Ovary (tissue), 9 donors: ENCODE data around the gene ZNF845. TPM values are rescaled to one million over a fixed set of nuclear protein-coding genes. Genes with fewer than 3 reads are reported as not detected.
"Not testable (repeated sequence)": the region's sequence is repeated elsewhere in the genome, so short reads cannot be mapped to it uniquely, and the experiment has no call there.

Source experiments
- DNase-seq, 5 donors: peaks; one replicate each; pipeline ENCODE4 v3.0.0-alpha.2; 2019 to 2020
- H3K27ac ChIP-seq, 2 donors: fragments of 200-600 bp; one replicate each; pipeline versions ENCODE4 v1.5.1 to v1.8.0; 2019 to 2022
- H3K27me3 ChIP-seq: fragments of 200-600 bp; one replicate; pipeline ENCODE4 v1.8.0; 2022
- H3K36me3 ChIP-seq: fragments of 200-600 bp; sonication (generic); one replicate; pipeline ENCODE4 v1.5.1; 2019
- H3K4me1 ChIP-seq: one replicate; pipeline ENCODE4 v1.8.1; 2013; ENCODE audit warnings: mild to moderate bottlenecking, moderate library complexity; ENCODE audit not compliant: insufficient read depth
- H3K4me3 ChIP-seq: fragments of 200-600 bp; sonication (generic); one replicate; pipeline ENCODE4 v1.5.1; 2017
- H3K9me3 ChIP-seq, 2 donors: fragments of 200-600 bp in 1 of 2; sonication (generic) in 1 of 2; one replicate each; pipeline versions ENCODE4 v1.5.1 to v1.8.1; 2013 to 2019; ENCODE audit warnings: mild to moderate bottlenecking in 1 of 2, moderate library complexity in 1 of 2
- CTCF ChIP-seq, 3 donors: fragments of 450-650 bp in 2 of 3; fragments of 200-600 bp in 1 of 3; IDR thresholded peaks; one replicate each; pipeline versions ENCODE4 v1.5.1 to v1.8.0; 2016 to 2022; ENCODE audit warnings: antibody characterized with exemption in 3 of 3, mild to moderate bottlenecking in 1 of 3
- EP300 ChIP-seq: sonication (generic); formaldehyde crosslinking; IDR thresholded peaks from one replicate; pipeline ENCODE4 v1.6.1; 2017; ENCODE audit warnings: antibody characterized with exemption
- POLR2A ChIP-seq: fragments of 450-650 bp; IDR thresholded peaks from one replicate; pipeline ENCODE4 v1.6.1; 2017; ENCODE audit warnings: antibody characterized with exemption, mild to moderate bottlenecking, moderate library complexity
- WGBS, 3 donors: extraction: QIAGEN DNeasy Blood & Tissue Kit in 1 of 3; methylation state at CpG; one replicate each; pipeline versions ENCODE4 v1.1.5 to v1.1.7; 2013 to 2017; 5-methylcytosine and 5-hydroxymethylcytosine counted together
- intact Hi-C, 4 donors: fragments of 100-400 bp; cut with DNase I; formaldehyde crosslinking; loops; one replicate each; pipeline versions ENCODE4 v1.11.0 to v1.15.1; 2022 to 2023
- polyA plus RNA-seq, 2 donors: library from polyadenylated mRNA; stranded (reverse); fragments of 200-250 nt in 1 of 2; fragments of 350-450 nt in 1 of 2; fragmentation: Illumina TruSeq in 1 of 2; extraction: RNeasy Lipid Tissue Mini Kit (QIAGEN cat#74804) in 1 of 2; gene quantifications; one replicate each; pipeline ENCODE4 v1.2.3, GENCODE V29; 2013 to 2014
- total RNA-seq, 7 donors: library from RNA; depleted of rRNA in 2 of 7; stranded (reverse); fragments of >200 nt in 2 of 7; fragmentation: NEBNext Ultra II Directional in 3 of 7; extraction: Animal tissue kit (Norgen Biotek cat#: 25700) in 3 of 7; gene quantifications; one replicate each; pipeline versions ENCODE4 v1.1.0 to v1.2.4, GENCODE V29; 2016 to 2023
- donor health status: DM: no; HTN: no; CAD: no; lungs with moderate emphysema.
- donor health status: DM: no; HTN: no; CAD: no.
- donor health status: Bipolar disorder and iron deficiency.
- donor health status: DM: yes; HTN: yes; CAD: no.
- donor health status: DM: no; HTN: no; CAD: no.
- donor health status: DM: yes; HTN: yes; CAD: no.

Gene ZNF845
- total and polyA plus RNA-seq, 9 donors: 3.1 to 8.2 (median 6.1) TPM

DNA sequence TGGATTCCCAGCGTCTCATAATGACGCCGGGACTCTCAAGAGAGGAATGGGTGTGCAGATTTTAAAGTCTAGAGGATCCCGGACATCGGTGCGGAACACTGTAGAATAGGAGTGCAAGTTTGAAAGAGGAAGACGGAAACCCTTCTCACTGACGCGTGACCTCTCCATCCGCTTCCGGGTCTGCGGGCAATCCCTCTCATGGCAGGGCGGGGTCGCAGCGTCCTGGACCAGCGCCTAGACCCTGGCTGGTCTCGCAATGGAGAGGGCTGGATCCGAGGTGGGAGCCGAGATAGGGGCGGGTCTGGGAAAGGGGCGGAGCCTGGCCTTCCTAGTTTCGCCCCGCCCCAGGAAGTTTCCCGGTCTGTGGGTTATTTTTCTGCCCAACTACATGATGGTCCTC lies 4.6 kb upstream of the ZNF845 start:
- peaks cover 0 to 7% of the 10 kb centered on the region in 2 donors for H3K9me3 ChIP-seq
- peak; percentile 73 to 88 (median 84) for DNase-seq
- H3K27me3 ChIP-seq: no peaks in the 10 kb centered on the region
- H3K4me3 ChIP-seq: no peak overlapping the region
- no peaks in the 10 kb centered on the region for H3K36me3 ChIP-seq
- TF ChIP-seq POLR2A (no peak), CTCF (IDR thresholded peaks at IDR 0.05) (no peak)
- H3K27ac ChIP-seq: no peak overlapping the region
- H3K4me1 ChIP-seq: no peaks in the 10 kb centered on the region
- intact Hi-C loops: no loop called here
- WGBS, 3 donors: 15 to 27% (median 18%) methylated on average over 24 of the region's 24 CpGs

DNA sequence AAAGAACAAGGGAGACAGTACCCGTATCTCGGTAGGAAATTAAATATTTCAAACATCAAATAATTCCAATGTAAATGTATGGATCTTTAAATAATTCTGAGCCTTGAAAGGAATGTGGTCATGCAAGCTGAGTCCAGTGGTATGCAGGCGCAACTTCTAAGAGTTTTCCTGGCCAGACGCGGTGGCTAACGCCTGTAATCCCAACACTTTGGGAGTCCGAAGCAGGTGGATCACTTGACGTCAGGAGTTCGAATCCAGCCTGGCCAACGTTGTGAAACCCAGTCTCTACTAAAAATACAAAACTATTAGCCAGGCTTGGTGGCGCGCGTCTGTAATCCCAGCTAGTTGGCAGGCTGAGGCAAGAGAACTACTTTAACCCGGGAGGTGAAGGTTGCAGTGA lies 1.1 kb upstream of the ZNF845 start:
- intact Hi-C loops: no loop called here
- H3K27ac ChIP-seq: no peak overlapping the region
- H3K27me3 ChIP-seq: no peaks in the 10 kb centered on the region
- TF ChIP-seq POLR2A: no peak
- no peak for TF ChIP-seq CTCF (IDR thresholded peaks at IDR 0.05)
- TF ChIP-seq EP300: no peak
- peak in 1 of 5 donors; percentile 25 for DNase-seq
- H3K4me1 ChIP-seq: peaks cover 3% of the 10 kb centered on the region
- no peaks in the 10 kb centered on the region for H3K9me3 ChIP-seq
- peak overlapping the region; percentile 78 for H3K4me3 ChIP-seq
- no peaks in the 10 kb centered on the region for H3K36me3 ChIP-seq
- WGBS, 3 donors: 27 to 74% (median 53%) methylated on average over 14 of the region's 14 CpGs

GRCh38 chr19:53333066-53333462 lies 485 bp upstream of the ZNF845 start:
- Histone ChIP-seq H3K4me3 (peak overlapping the region; percentile 78), H3K9me3 (no peaks in the 10 kb centered on the region), H3K4me1 (peaks cover 3% of the 10 kb centered on the region), H3K27me3 (no peaks in the 10 kb centered on the region), H3K36me3 (no peaks in the 10 kb centered on the region), H3K27ac (peak overlapping the region in 1 of 2 donors; percentile 68)
- 0 to 1% (median 1%) methylated on average over 14 of the region's 14 CpGs for WGBS, 3 donors
- peak; percentile 44 to 63 (median 58) for DNase-seq
- intact Hi-C loops: no loop called here
- TF ChIP-seq EP300 (no peak), POLR2A (no peak), CTCF (IDR thresholded peaks at IDR 0.05) (no peak)

- H3K27me3 ChIP-seq, H3K27ac ChIP-seq, intact Hi-C loops, H3K36me3 ChIP-seq, DNase-seq, H3K4me1 ChIP-seq, H3K4me3 ChIP-seq: not testable (repeated sequence)
- H3K9me3 ChIP-seq: peaks cover 0 to 24% of the 10 kb centered on the region in 2 donors
- 94 to 98% (median 94%) methylated on average over 4 of the region's 4 CpGs for WGBS, 3 donors
These were observed 10.9 kb downstream of the ZNF845 start for GRCh38 chr19:53344403-53344802.

- no peaks in the 10 kb centered on the region for H3K4me1 ChIP-seq
- no peak for DNase-seq
- H3K9me3 ChIP-seq: peaks cover 0 to 29% of the 10 kb centered on the region in 2 donors
- TF ChIP-seq EP300 (no peak), CTCF (IDR thresholded peaks at IDR 0.05) (no peak), POLR2A (no peak)
- WGBS, 3 donors: 96 to 100% (median 100%) methylated on average over 1 of the region's 1 CpG
- H3K27ac ChIP-seq: no peak overlapping the region
- H3K27me3 ChIP-seq: no peaks in the 10 kb centered on the region
- no peak overlapping the region for H3K4me3 ChIP-seq
- peaks cover 5% of the 10 kb centered on the region for H3K36me3 ChIP-seq
- intact Hi-C loops: no loop called here
These were observed 22.2 kb downstream of the ZNF845 start for GRCh38 chr19:53355739-53356138.
